Nucleus accumbens (tissue), 56 donors: ENCODE data around the gene MALAT1.
A peak's percentile ranks its signal among the peaks of the same experiment; 100 is the strongest.

ENCODE experiments used
- DNase-seq, 56 donors: peaks; one replicate each; lab custom pipeline; 2025; lab: John Stamatoyannopoulos, UW

Gene MALAT1

GRCh38 chr11:65536412-65537295, 37.8 kb downstream of the MALAT1 start:
- DNase-seq: no peak

GRCh38 chr11:65537296-65537597, 38.4 kb downstream of the MALAT1 start:
- no peak for DNase-seq

GRCh38 chr11:65537620-65538231, 38.9 kb downstream of the MALAT1 start:
- DNase-seq: no peak

GRCh38 chr11:65538232-65538914, 39.5 kb downstream of the MALAT1 start:
- no peak for DNase-seq

GRCh38 chr11:65538915-65539743, 40.3 kb downstream of the MALAT1 start:
- peak in 25 of 56 donors; percentile 15 to 76 (median 35) for DNase-seq

GRCh38 chr11:65539744-65540289, 41.0 kb downstream of the MALAT1 start:
- DNase-seq: peak in 5 of 56 donors; percentile 49 to 74 (median 53)

- DNase-seq: peak in 55 of 56 donors; percentile 65 to 96 (median 86)
Measured at GRCh38 chr11:65540290-65541092, 41.6 kb downstream of the MALAT1 start.

- DNase-seq: no peak
Measured at GRCh38 chr11:65541093-65541982, 42.5 kb downstream of the MALAT1 start.

GRCh38 chr11:65542738-65543390, 44.0 kb downstream of the MALAT1 start:
- DNase-seq: no peak

GRCh38 chr11:65545853-65546216, 47.0 kb downstream of the MALAT1 start:
- DNase-seq: no peak

- peak in 29 of 56 donors; percentile 11 to 70 (median 32) for DNase-seq
Measured at GRCh38 chr11:65546217-65546958, 47.5 kb downstream of the MALAT1 start.

- DNase-seq: no peak
Measured at GRCh38 chr11:65547446-65548125, 48.7 kb downstream of the MALAT1 start.

GRCh38 chr11:65548395-65548794, 49.5 kb downstream of the MALAT1 start:
- no peak for DNase-seq

GRCh38 chr11:65549096-65549495, 50.3 kb downstream of the MALAT1 start:
- DNase-seq: no peak

GRCh38 chr11:65551572-65552387, 52.9 kb downstream of the MALAT1 start:
- DNase-seq: peak in 9 of 56 donors; percentile 6 to 41 (median 24)
